Neural cell (in vitro differentiated cells): Measurements from ENCODE around the gene PRELID3B.

Source experiments
- CTCF ChIP-seq: fragments of 450-650 bp; IDR thresholded peaks from 2 replicates; pipeline ENCODE4 v1.5.1; 2014; ENCODE audit warnings: antibody characterized with exemption, mild to moderate bottlenecking, moderate library complexity; ENCODE audit not compliant: poor library complexity, severe bottlenecking
- EZH2 ChIP-seq: fragments of 200-600, 300-800 bp; shearing (Covaris generic), sonication (generic); IDR thresholded peaks from 2 replicates; pipeline ENCODE4 v1.6.1; 2014; ENCODE audit warnings: antibody characterized with exemption, low read length, borderline replicate concordance, mild to moderate bottlenecking; ENCODE audit not compliant: insufficient read depth, poor library complexity, severe bottlenecking
- POLR2AphosphoS5 ChIP-seq: IDR thresholded peaks from 2 replicates; pipeline ENCODE4 v1.6.1; 2012

- TF ChIP-seq POLR2AphosphoS5 (no peak), CTCF (no peak), EZH2 (no peak)
These were observed 35.1 kb upstream of the PRELID3B start for GRCh38 chr20:59077705-59078104.
